ENCODE measurements around the gene NME1.
"Not testable (repeated sequence)": the region's sequence is repeated elsewhere in the genome, so short reads cannot be mapped to it uniquely, and the experiment has no call there.

The NME1 gene

GRCh38 chr17:51153210-51154072, at the start of gene NME1:
TSS of gene NME1 (plus strand) at chr17:51153559. CDS start at chr17:51155655, 2,096 bp downstream.
- peak; percentile 95 for DNase-seq (ENCODE audit: low read depth, low spot score)

DNA sequence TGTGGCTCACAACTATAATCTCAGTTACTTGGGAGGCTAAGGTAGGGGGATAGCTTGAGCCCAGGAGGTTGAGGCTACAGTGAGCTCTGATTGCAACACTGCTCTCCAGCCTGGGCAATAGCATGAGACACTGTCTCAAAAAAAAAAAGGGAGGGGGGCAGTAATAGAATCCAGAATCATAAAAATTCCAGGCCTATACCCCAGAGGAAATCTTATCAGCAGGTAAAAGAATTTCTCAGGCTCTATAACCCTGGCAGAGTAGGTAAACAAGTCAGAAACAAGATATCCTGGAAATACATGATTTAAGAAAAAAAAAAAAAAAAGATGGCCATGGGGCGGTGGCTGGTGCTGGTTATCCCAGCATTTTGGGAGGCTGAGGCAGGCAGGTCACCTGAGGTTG, 45.6 kb upstream of the NME1 start:
- no peak for DNase-seq (ENCODE audit: low read depth, low spot score)

- DNase-seq (ENCODE audit: low read depth, low spot score): peak; percentile 30
Observed at GRCh38 chr17:51112303-51113222, 40.8 kb upstream of the NME1 start.

DNA sequence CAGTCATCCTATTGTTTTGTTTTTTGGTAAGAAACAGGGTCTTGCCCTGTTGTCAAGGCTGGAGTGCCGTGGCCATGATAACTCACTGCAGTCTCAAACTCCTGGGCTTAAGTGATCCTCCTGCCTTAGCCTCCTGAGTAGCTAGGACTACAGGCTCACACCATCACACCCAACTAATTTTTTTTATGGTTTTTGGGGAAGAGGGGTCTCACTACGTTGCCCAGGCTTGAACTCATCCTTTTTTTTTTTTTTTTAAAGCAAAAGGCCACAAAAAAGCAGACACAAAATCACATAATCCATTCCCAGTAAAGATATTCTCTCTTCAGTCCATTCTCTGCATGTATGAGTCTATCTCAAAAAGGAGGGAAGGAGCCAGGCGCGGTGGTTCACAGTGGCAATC, 38.2 kb upstream of the NME1 start:
- DNase-seq (ENCODE audit: low read depth, low spot score): no peak

- no peak for DNase-seq (ENCODE audit: low read depth, low spot score)
Observed at GRCh38 chr17:51118330-51119195, 34.8 kb upstream of the NME1 start.

- DNase-seq (ENCODE audit: low read depth, low spot score): peak; percentile 20
Observed at GRCh38 chr17:51119415-51120356, 33.7 kb upstream of the NME1 start.

DNA sequence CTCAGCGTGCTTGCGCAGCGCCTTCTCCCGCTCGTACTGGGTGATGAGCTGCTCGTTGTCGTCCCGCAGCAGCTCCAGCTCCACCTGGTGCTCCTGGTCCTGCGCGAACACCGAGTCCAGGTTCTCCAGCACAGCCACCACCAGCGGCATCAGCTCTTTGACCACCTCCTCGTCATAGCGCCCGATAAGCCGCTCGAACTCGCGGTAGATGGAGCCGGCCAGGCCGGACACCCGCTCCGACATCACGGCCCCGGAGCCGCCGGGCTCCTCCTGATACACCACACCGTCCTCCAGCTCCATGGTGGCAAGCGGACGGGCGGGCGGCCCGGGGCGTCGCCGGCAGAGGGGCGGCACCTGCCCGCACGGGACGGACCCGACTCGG, 33.0 kb upstream of the NME1 start:
- DNase-seq (ENCODE audit: low read depth, low spot score): no peak

DNA sequence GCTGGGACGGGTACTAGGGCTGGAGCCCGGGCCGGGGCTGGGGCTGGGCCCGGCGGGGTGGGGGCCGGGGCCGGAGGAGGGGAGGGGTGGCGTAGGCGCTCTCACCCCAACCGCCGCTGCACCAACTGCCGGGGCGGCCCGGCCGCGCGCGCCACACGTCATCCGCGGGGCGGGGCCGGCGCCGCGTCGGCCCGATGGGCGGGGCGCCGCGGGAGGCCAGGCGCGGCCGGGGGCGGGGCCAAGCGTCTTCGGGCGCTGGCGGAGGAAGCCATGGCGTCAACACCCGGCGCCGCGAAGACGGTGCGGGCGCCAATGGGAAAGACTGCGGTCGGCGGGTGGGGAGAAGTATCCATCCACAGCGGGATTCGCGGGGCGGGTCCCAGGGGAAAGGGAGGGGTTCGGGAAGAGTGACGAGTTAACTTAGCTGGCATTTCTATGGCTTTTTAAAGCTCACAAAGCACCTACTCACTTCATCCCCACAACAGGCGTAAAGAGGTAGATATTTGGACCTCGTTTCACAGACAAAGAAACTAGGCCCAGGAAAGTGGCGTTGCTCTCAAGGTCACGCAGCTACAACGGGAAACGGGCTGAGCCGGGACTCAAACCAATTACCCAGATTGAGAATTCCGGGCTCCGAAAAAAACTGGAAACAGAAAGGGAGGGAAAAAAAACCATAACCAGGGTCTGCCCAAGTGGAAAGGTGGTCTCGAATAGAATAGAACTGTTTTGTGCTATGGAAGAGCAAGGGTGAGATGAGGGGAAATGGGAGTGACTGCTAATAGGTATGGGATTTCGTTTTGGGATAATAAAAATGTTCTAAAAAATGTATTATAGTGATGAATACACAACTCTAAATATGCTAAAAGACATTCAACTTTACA, 32.4 kb upstream of the NME1 start, which contains the start of gene SPAG9:
TSS of gene SPAG9 (minus strand) at position 130 of the 881 bp plus-strand sequence. CDS start 212 bp downstream, outside the sequence.
- peak; percentile 86 for DNase-seq (ENCODE audit: low read depth, low spot score)

- peak; percentile 76 for DNase-seq (ENCODE audit: low read depth, low spot score)
Observed at GRCh38 chr17:51121620-51122472, 31.5 kb upstream of the NME1 start.

- DNase-seq (ENCODE audit: low read depth, low spot score): not testable (repeated sequence)
Observed at GRCh38 chr17:51122473-51123115, 30.8 kb upstream of the NME1 start.

DNA sequence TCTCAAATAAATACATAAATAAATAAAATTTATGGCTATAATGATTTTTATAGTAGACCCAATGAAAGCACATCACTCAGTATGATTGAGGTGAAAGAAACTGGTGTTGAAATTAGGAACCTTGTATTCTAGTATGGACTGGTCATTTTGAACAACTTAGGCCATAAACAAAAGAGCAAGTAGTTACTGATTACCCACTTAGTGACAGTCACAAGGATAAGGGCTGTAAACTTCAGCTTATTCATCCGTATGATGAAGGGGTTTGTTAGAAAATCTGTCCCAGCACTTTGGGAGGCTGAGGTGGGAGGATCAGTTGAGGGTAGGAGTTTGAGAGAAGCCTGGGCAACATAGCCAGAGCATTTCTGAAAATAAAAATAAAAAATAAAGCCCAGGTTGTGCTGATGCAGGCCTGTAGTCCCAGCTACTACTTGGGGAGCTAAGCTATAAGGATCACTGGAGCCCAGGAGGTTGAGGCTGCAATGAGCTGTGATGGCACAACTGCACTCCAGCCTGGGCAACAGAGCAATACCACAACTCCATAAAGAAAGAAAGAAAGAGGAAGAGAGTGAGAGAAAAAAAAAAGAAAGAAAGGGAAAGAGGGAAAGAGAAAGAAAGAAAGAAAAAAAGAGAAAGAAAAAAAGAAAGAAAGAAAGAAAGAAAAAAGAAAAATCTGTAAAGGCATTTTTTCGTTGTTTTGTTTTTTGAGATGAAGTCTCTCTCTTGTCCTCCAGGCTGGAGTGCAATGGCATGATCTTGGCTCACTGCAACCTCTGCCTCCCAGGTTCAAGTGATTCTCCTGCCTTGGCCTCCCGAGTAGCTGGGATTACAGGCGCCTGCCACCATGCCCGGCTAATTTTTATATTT, 28.5 kb upstream of the NME1 start:
- no peak for DNase-seq (ENCODE audit: low read depth, low spot score)

- DNase-seq (ENCODE audit: low read depth, low spot score): no peak
Observed at GRCh38 chr17:51128076-51128475, 25.3 kb upstream of the NME1 start.

- no peak for DNase-seq (ENCODE audit: low read depth, low spot score)
Observed at GRCh38 chr17:51132964-51133319, 20.4 kb upstream of the NME1 start.

- DNase-seq (ENCODE audit: low read depth, low spot score): no peak
Observed at GRCh38 chr17:51133365-51133764, 20.0 kb upstream of the NME1 start.

- no peak for DNase-seq (ENCODE audit: low read depth, low spot score)
Observed at GRCh38 chr17:51135956-51136355, 17.4 kb upstream of the NME1 start.

GRCh38 chr17:51142597-51142996, 10.8 kb upstream of the NME1 start:
- DNase-seq (ENCODE audit: low read depth, low spot score): no peak

Measured in brain pericyte (primary cell).